ENCODE data around the gene MMRN2. TPM values are rescaled to one million over a fixed set of nuclear protein-coding genes. Genes with fewer than 3 reads are reported as not detected.
A peak's percentile ranks its signal among the peaks of the same experiment; 100 is the strongest.
"Not testable (repeated sequence)": the region's sequence is repeated elsewhere in the genome, so short reads cannot be mapped to it uniquely, and the experiment has no call there.

The MMRN2 gene
- polyA plus RNA-seq, 2 donors = 4.1 to 6.4 TPM

DNA sequence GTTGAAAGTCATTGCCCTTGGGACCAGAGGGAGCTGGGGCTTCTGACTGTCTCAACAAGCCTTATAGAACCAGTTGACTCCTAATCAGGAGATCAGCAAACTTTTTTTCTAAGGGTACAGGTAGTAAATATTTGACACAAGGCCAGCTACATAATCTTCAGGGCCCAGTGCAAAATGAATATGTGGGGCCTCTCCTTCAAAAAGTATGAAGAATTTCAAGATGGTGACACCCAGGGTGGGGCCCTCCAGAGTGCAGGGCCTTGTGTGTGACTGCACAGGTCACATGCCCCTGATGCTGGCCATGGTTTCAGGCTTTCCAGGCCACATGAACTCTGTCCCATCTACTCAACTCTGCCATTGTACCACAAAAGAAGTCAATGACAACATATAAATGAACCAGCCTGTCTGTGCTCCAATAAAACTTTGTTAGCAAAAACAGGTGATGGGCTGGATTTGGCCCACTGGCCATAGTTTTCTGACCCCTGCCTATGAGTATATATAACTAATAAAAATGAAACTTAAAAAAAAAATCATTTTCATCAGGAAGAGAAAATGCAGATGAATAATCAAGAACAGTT lies 6.1 kb downstream of the MMRN2 start:
- H3K27ac ChIP-seq (ENCODE audit: low read depth in 2 of 2, low read length in 1 of 2) = peak overlapping the region; percentile 36 to 47
- no peak overlapping the region for H3K4me3 ChIP-seq (ENCODE audit: low read depth in 1 of 2, low read length in 2 of 2)
- peaks cover 0 to 8% of the 10 kb centered on the region in 2 donors for H3K4me1 ChIP-seq (ENCODE audit: control insufficient read depth in 2 of 2, insufficient read depth in 2 of 2, low read length in 1 of 2)

DNA sequence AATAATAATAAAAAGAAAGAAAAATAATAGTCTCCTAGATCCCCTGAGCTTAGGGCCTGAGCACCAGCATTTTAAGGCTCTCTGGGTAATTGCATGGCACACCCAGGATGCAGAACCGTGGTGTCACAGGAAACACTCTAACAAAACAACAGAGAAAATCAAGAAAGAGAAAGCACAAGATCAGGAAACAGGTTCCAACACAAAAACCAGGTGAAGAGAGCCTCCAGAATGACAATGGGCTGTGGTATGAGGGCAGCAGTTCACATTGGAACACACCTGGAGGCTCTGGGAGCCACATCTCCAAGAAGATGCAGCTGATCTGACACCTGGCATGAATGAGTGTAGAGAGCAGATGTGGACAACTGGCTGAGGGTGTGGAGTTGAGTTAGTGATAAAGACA lies 7.1 kb downstream of the MMRN2 start:
- peaks cover 0 to 3% of the 10 kb centered on the region in 2 donors for H3K9me3 ChIP-seq (ENCODE audit: control insufficient read depth in 2 of 2, insufficient read depth in 1 of 2, low read depth in 1 of 2, low read length in 1 of 2)
- H3K27me3 ChIP-seq (ENCODE audit: control insufficient read depth in 1 of 2, insufficient read depth in 2 of 2, low read length in 2 of 2) = no peaks in the 10 kb centered on the region
- H3K27ac ChIP-seq (ENCODE audit: low read depth in 2 of 2, low read length in 1 of 2) = no peak overlapping the region
- H3K4me1 ChIP-seq (ENCODE audit: control insufficient read depth in 2 of 2, insufficient read depth in 2 of 2, low read length in 1 of 2) = peaks cover 0 to 8% of the 10 kb centered on the region in 2 donors
- H3K36me3 ChIP-seq (ENCODE audit: control insufficient read depth in 2 of 2, insufficient read depth in 2 of 2, low read length in 1 of 2) = no peaks in the 10 kb centered on the region
- H3K4me3 ChIP-seq (ENCODE audit: low read depth in 1 of 2, low read length in 2 of 2) = no peak overlapping the region
- 49 to 63% methylated on average over 1 of the region's 1 CpG for WGBS, 2 donors

More for the DNA sequence above, 6.1 kb downstream of the MMRN2 start:
- Histone ChIP-seq H3K9me3 (ENCODE audit: control insufficient read depth in 2 of 2, insufficient read depth in 1 of 2, low read depth in 1 of 2, low read length in 1 of 2) (peaks cover 0 to 3% of the 10 kb centered on the region in 2 donors), H3K27me3 (ENCODE audit: control insufficient read depth in 1 of 2, insufficient read depth in 2 of 2, low read length in 2 of 2) (no peaks in the 10 kb centered on the region), H3K36me3 (ENCODE audit: control insufficient read depth in 2 of 2, insufficient read depth in 2 of 2, low read length in 1 of 2) (no peaks in the 10 kb centered on the region)

DNA sequence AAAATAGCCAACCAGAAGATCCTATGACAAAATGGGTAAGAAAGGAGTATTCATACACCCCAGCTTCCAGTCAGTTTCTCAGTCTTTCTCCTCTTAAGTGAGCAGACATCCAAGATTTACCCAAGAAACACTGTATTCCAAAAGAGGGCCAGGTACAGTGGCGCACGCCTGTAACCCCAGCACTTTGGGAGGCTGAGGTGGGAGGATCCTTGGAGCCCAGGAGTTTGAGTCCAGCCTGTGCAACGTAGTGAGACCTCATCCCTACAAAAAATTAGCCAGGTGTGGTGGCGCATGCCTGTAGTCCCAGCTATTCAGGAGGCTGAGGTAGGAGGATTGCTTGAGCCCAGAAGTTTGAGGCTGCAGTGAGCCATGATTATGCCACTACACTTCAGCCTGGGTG lies 9.6 kb downstream of the MMRN2 start:
- H3K27me3 ChIP-seq (ENCODE audit: control insufficient read depth in 1 of 2, insufficient read depth in 2 of 2, low read length in 2 of 2); H3K27ac ChIP-seq (ENCODE audit: low read depth in 2 of 2, low read length in 1 of 2); H3K4me1 ChIP-seq (ENCODE audit: control insufficient read depth in 2 of 2, insufficient read depth in 2 of 2, low read length in 1 of 2); H3K4me3 ChIP-seq (ENCODE audit: low read depth in 1 of 2, low read length in 2 of 2); H3K36me3 ChIP-seq (ENCODE audit: control insufficient read depth in 2 of 2, insufficient read depth in 2 of 2, low read length in 1 of 2); H3K9me3 ChIP-seq (ENCODE audit: control insufficient read depth in 2 of 2, insufficient read depth in 1 of 2, low read depth in 1 of 2, low read length in 1 of 2): not testable (repeated sequence)
- 92 to 94% methylated on average over 4 of the region's 4 CpGs for WGBS, 2 donors

DNA sequence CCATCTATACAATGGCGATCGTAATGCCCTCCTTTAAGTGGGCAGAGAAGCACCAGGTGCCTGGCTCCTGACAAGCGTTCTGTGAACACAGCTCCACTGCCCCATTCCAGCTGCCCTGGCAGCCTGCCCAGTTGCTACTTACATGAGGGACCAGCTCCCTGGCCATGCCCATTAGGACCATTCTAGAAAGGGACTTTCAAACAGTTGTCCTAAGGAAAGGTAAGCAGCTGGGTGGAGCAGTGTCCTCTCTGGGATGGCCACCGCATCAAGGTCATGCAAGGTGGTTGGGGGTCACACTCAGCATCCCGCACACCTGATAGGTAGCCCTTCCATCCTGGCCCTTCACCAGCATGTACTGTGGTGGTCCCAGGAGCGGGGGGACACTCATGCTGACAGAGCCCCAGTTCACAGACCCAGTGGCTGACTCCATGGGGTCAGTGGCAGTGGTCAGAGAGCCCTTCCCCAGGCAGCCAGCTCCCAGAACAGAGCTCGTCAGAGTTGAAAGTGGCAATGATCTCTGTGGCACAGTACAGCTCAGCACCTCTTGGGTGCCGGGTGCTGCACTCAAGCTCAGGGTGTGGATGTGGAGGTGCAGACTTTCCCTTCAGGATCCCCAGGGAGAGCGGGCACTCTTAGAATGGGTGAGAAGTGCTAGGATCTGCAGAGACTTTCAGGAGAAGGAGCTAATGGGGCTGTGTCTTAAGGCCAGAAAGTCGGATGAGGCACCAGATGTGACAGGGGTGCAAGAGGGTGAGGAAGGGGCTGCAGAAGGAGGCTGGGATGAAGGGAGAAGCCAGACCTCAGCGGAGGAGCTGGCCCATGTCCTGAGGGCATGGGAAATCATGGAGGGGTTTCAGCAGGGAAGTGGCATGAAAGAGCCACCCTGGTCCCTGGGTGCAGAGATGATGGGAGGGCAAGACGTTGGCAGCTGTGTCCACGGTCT lies 10.9 kb downstream of the MMRN2 start:
- Histone ChIP-seq H3K27me3 (ENCODE audit: control insufficient read depth in 1 of 2, insufficient read depth in 2 of 2, low read length in 2 of 2) (no peaks in the 10 kb centered on the region), H3K27ac (ENCODE audit: low read depth in 2 of 2, low read length in 1 of 2) (no peak overlapping the region), H3K36me3 (ENCODE audit: control insufficient read depth in 2 of 2, insufficient read depth in 2 of 2, low read length in 1 of 2) (no peaks in the 10 kb centered on the region), H3K4me3 (ENCODE audit: low read depth in 1 of 2, low read length in 2 of 2) (no peak overlapping the region), H3K4me1 (ENCODE audit: control insufficient read depth in 2 of 2, insufficient read depth in 2 of 2, low read length in 1 of 2) (peaks cover 0 to 11% of the 10 kb centered on the region in 2 donors), H3K9me3 (ENCODE audit: control insufficient read depth in 2 of 2, insufficient read depth in 1 of 2, low read depth in 1 of 2, low read length in 1 of 2) (no peaks in the 10 kb centered on the region)
- WGBS, 2 donors = 79 to 84% methylated on average over 13 of the region's 13 CpGs

DNA sequence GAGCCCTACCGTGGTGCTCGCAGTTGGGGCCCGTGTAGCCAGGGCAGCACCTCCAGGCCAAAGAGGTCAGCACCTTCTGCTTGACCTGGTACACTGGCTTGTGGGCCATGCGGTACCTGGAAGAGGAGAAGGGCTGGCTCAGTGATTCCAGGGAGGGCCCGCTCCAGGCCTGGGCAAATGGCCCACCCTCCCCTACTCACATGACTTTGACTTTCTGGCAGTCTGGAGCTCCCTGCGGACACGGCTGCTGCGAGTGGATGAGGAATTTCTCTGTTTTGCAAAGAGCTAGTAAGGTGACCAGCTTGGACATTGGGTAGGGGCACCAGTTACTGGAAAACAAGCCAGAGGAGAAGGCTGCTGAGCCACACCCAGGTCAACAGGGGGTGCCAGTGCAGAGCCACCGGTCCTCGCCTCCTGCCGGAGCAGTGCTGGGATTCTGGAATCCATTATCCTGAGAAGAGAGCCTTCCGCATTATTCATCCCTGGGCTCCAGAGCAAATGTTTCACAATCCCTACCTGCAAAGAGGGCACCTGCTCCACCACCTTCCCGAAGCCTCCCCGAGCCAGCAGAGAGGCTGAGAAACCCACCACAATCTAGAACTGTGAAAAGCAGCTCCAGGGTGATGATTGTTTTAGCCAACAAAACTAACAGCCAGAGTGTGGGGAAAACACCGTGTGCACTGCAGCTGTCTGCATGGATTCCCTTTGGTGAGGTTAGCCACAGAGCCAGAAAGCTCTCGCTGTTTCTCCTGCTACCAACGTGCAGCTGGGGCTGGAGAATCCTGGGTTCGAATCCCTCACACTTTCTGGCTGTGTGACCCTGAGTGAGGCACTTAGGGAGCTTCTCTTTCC lies 11.8 kb downstream of the MMRN2 start:
- no peaks in the 10 kb centered on the region for H3K27me3 ChIP-seq (ENCODE audit: control insufficient read depth in 1 of 2, insufficient read depth in 2 of 2, low read length in 2 of 2)
- H3K36me3 ChIP-seq (ENCODE audit: control insufficient read depth in 2 of 2, insufficient read depth in 2 of 2, low read length in 1 of 2) = no peaks in the 10 kb centered on the region
- H3K4me1 ChIP-seq (ENCODE audit: control insufficient read depth in 2 of 2, insufficient read depth in 2 of 2, low read length in 1 of 2) = peaks cover 0 to 11% of the 10 kb centered on the region in 2 donors
- H3K4me3 ChIP-seq (ENCODE audit: low read depth in 1 of 2, low read length in 2 of 2) = no peak overlapping the region
- no peaks in the 10 kb centered on the region for H3K9me3 ChIP-seq (ENCODE audit: control insufficient read depth in 2 of 2, insufficient read depth in 1 of 2, low read depth in 1 of 2, low read length in 1 of 2)
- H3K27ac ChIP-seq (ENCODE audit: low read depth in 2 of 2, low read length in 1 of 2) = no peak overlapping the region
- 69 to 73% methylated on average over 18 of the region's 18 CpGs for WGBS, 2 donors

DNA sequence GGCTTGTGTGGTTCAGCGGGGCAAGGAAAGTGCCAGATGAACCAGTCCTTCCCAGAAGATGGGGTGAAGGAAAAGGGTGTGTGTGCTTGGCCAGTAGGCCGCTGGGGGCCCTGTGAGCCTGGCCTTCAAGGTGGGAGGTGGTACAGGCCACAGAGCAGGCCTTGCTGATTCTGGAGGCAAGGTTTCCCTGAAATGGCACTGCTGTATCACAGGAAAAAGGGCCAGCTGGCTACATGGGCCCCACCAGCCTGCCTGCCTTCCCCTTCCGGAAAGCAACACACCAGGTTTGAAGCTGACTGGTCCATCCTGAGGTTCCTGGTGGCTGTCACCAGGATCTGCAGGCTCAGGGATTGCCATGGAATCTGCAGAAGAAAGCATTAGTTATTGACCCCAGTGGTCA lies 12.5 kb downstream of the MMRN2 start:
- Histone ChIP-seq H3K27ac (ENCODE audit: low read depth in 2 of 2, low read length in 1 of 2) (peak overlapping the region in 1 of 2 donors; percentile 7), H3K36me3 (ENCODE audit: control insufficient read depth in 2 of 2, insufficient read depth in 2 of 2, low read length in 1 of 2) (no peaks in the 10 kb centered on the region), H3K9me3 (ENCODE audit: control insufficient read depth in 2 of 2, insufficient read depth in 1 of 2, low read depth in 1 of 2, low read length in 1 of 2) (no peaks in the 10 kb centered on the region), H3K27me3 (ENCODE audit: control insufficient read depth in 1 of 2, insufficient read depth in 2 of 2, low read length in 2 of 2) (no peaks in the 10 kb centered on the region), H3K4me3 (ENCODE audit: low read depth in 1 of 2, low read length in 2 of 2) (no peak overlapping the region), H3K4me1 (ENCODE audit: control insufficient read depth in 2 of 2, insufficient read depth in 2 of 2, low read length in 1 of 2) (peaks cover 0 to 11% of the 10 kb centered on the region in 2 donors)
- 88 to 97% methylated on average over 3 of the region's 3 CpGs for WGBS, 2 donors

DNA sequence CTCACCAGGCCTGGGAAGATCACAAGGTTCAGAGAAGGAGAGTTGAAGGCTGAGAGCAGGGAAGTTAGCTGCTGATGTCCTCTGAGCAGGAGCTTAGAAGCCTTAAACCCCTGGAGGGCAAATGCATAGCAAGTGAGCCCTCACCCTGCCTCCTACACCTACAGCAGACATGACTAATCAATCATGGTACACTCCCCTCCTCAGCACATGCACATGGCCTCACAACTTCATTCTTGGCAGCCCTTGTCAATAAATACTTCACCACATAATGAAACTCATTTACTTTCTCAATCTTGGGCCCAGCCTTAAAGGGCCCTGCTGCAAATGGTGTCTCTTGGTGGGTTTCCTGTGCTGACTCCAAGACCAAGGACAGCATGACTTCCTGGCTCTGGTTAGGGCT lies 12.9 kb downstream of the MMRN2 start:
- H3K27ac ChIP-seq (ENCODE audit: low read depth in 2 of 2, low read length in 1 of 2) = no peak overlapping the region
- no peaks in the 10 kb centered on the region for H3K36me3 ChIP-seq (ENCODE audit: control insufficient read depth in 2 of 2, insufficient read depth in 2 of 2, low read length in 1 of 2)
- no peaks in the 10 kb centered on the region for H3K9me3 ChIP-seq (ENCODE audit: control insufficient read depth in 2 of 2, insufficient read depth in 1 of 2, low read depth in 1 of 2, low read length in 1 of 2)
- peaks cover 1 to 14% of the 10 kb centered on the region in 2 donors for H3K4me1 ChIP-seq (ENCODE audit: control insufficient read depth in 2 of 2, insufficient read depth in 2 of 2, low read length in 1 of 2)
- H3K4me3 ChIP-seq (ENCODE audit: low read depth in 1 of 2, low read length in 2 of 2) = no peak overlapping the region
- H3K27me3 ChIP-seq (ENCODE audit: control insufficient read depth in 1 of 2, insufficient read depth in 2 of 2, low read length in 2 of 2) = no peaks in the 10 kb centered on the region

DNA sequence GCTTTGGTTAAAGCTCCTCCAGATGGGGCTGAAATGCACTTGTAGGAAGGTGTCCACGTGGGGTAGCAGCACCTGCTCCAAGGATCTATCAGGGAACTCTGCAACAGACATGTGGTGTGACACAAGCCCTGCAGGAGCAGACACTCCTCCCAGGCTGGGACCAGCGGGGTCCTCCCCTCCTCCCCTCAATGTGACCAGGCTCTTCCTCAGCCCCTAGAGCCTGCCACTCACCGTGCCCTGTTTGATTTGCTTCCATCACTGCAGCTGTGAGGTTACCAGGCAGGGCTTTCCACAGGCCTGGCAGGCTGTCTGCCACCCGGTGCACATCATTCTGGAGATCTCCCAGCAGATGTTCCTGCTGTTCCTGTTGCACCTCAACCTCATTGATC lies 13.4 kb downstream of the MMRN2 start:
- Histone ChIP-seq H3K4me1 (ENCODE audit: control insufficient read depth in 2 of 2, insufficient read depth in 2 of 2, low read length in 1 of 2) (peaks cover 2 to 14% of the 10 kb centered on the region in 2 donors), H3K27ac (ENCODE audit: low read depth in 2 of 2, low read length in 1 of 2) (no peak overlapping the region), H3K4me3 (ENCODE audit: low read depth in 1 of 2, low read length in 2 of 2) (no peak overlapping the region), H3K27me3 (ENCODE audit: control insufficient read depth in 1 of 2, insufficient read depth in 2 of 2, low read length in 2 of 2) (no peaks in the 10 kb centered on the region), H3K9me3 (ENCODE audit: control insufficient read depth in 2 of 2, insufficient read depth in 1 of 2, low read depth in 1 of 2, low read length in 1 of 2) (no peaks in the 10 kb centered on the region), H3K36me3 (ENCODE audit: control insufficient read depth in 2 of 2, insufficient read depth in 2 of 2, low read length in 1 of 2) (no peaks in the 10 kb centered on the region)
- WGBS, 2 donors = 81 to 87% methylated on average over 4 of the region's 4 CpGs

DNA sequence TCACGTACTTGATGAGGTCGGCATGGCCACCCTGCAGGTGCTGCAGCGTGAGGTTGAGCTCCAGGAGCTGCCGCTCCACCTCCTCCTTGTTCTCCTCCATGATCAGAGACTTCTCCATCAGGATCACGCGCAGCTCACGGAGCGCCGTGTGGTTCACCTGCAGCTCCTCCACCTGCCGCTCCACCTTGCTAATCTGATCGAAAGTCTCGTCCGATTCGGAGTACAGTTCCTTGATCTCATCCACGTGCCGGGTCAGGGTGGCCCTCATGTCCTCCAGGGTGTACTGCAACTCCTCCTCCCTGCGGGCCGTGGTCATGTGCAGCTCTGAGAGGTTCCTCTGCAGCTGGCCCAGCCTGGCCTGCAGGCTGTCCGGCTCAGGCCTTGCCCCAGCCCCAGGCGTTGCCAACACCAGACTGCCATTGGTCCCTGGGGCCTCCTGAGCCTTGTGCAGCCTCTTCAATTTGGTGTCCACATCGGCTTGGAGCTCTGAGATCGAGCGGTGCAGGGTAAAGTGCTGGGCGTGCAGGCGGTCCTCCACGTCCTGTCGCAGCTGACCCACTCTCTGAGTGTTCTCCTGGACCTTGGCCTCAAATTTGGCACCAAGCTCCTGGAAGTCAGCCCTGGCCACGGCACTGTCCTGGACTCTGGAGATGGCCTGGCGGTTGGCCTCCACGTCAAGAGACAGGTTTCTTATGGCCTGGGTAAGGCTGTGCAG lies 13.9 kb downstream of the MMRN2 start:
- Histone ChIP-seq H3K27me3 (ENCODE audit: control insufficient read depth in 1 of 2, insufficient read depth in 2 of 2, low read length in 2 of 2) (no peaks in the 10 kb centered on the region), H3K4me1 (ENCODE audit: control insufficient read depth in 2 of 2, insufficient read depth in 2 of 2, low read length in 1 of 2) (peaks cover 2 to 14% of the 10 kb centered on the region in 2 donors), H3K9me3 (ENCODE audit: control insufficient read depth in 2 of 2, insufficient read depth in 1 of 2, low read depth in 1 of 2, low read length in 1 of 2) (no peaks in the 10 kb centered on the region), H3K27ac (ENCODE audit: low read depth in 2 of 2, low read length in 1 of 2) (no peak overlapping the region), H3K36me3 (ENCODE audit: control insufficient read depth in 2 of 2, insufficient read depth in 2 of 2, low read length in 1 of 2) (no peaks in the 10 kb centered on the region), H3K4me3 (ENCODE audit: low read depth in 1 of 2, low read length in 2 of 2) (no peak overlapping the region)
- 95 to 96% methylated on average over 30 of the region's 30 CpGs for WGBS, 2 donors

Data from esophagus (tissue), 2 donors.